Measurements from ENCODE around the gene PLA2G4D. TPM values are rescaled to one million over a fixed set of nuclear protein-coding genes. Genes with fewer than 3 reads are reported as not detected.

Gene PLA2G4D
- total and polyA plus RNA-seq, 2 donors (not counting 1 experiment from before 2014, with no cell fraction given): not detected

- no peaks in the 10 kb centered on the region for H3K9me3 ChIP-seq (ENCODE audit: control insufficient read depth, insufficient read depth, low read depth, low read length)
- peaks cover 15% of the 10 kb centered on the region for H3K27me3 ChIP-seq (ENCODE audit: control insufficient read depth, insufficient read depth, low read length)
- no peaks in the 10 kb centered on the region for H3K79me2 ChIP-seq (ENCODE audit: control insufficient read depth, insufficient read depth, low read length)
- no peaks in the 10 kb centered on the region for H4K20me1 ChIP-seq (ENCODE audit: control insufficient read depth, extremely low read depth, insufficient read depth, low read length)
- no peak for TF ChIP-seq EZH2 (IDR thresholded peaks at IDR 0.05; ENCODE audit: low read length, missing control alignments)
- no peak for TF ChIP-seq CTCF (conservative IDR thresholded peaks at IDR 0.05 in 1 of 2, IDR thresholded peaks at IDR 0.05 in 1 of 2; ENCODE audit: low read depth in 1 of 2, low read length in 2 of 2)
- no peak overlapping the region for H3K4me2 ChIP-seq (ENCODE audit: extremely low read depth, insufficient read depth, low read length)
- H3K27ac ChIP-seq (ENCODE audit: insufficient read depth, low read length): no peak overlapping the region
- no peak overlapping the region for H2AFZ ChIP-seq (ENCODE audit: low read length)
- H3K4me1 ChIP-seq (ENCODE audit: control insufficient read depth, extremely low read depth, insufficient read depth, low read length): no peaks in the 10 kb centered on the region
- no peak overlapping the region for H3K4me3 ChIP-seq (replicated peaks in 1 of 4; ENCODE audit: control extremely low read depth in 1 of 4, insufficient read depth in 1 of 4, low read depth in 3 of 4, low read length in 4 of 4)
- H3K36me3 ChIP-seq (ENCODE audit: control insufficient read depth, insufficient read depth, low read length): no peaks in the 10 kb centered on the region
- no peak overlapping the region for H3K9ac ChIP-seq (ENCODE audit: insufficient read depth, low read length)
- DNase-seq (ENCODE audit: low read depth in 2 of 2): no peak
Measured at GRCh38 chr15:42018306-42019224, 75.8 kb downstream of the PLA2G4D start.

Other genes with a start within 250 kb of the PLA2G4D start
- gene SPTBN5, start 200.5 kb downstream of the PLA2G4D start, total RNA-seq: 0.26 and 0.66 TPM in 2 replicates
- 0.21 and 0.43 TPM in 2 replicates for gene SPTBN5, start 200.5 kb downstream of the PLA2G4D start, polyA plus RNA-seq
- gene EHD4, start 122.0 kb downstream of the PLA2G4D start, total RNA-seq: 9.5 and 22.0 TPM in 2 replicates
- 19.3 and 37.0 TPM in 2 replicates for gene EHD4, start 122.0 kb downstream of the PLA2G4D start, polyA plus RNA-seq
- not detected in 2 replicates for gene PLA2G4E, start 73.5 kb downstream of the PLA2G4D start, total RNA-seq
- not detected in 2 replicates for gene PLA2G4E, start 73.5 kb downstream of the PLA2G4D start, polyA plus RNA-seq
- not detected in 2 replicates for gene PLA2G4F, start 62.1 kb upstream of the PLA2G4D start, total RNA-seq
- not detected in 2 replicates for gene PLA2G4F, start 62.1 kb upstream of the PLA2G4D start, polyA plus RNA-seq
- 45.5 and 55.5 TPM in 2 replicates for gene VPS39, start 113.7 kb upstream of the PLA2G4D start, total RNA-seq
- gene VPS39, start 113.7 kb upstream of the PLA2G4D start, polyA plus RNA-seq: 49.0 and 53.7 TPM in 2 replicates
- 15.4 and 24.6 TPM in 2 replicates for gene GANC, start 178.6 kb upstream of the PLA2G4D start, total RNA-seq
- 14.2 and 15.1 TPM in 2 replicates for gene GANC, start 178.6 kb upstream of the PLA2G4D start, polyA plus RNA-seq
- gene TMEM87A, start 178.9 kb upstream of the PLA2G4D start, total RNA-seq: 54.2 and 61.8 TPM in 2 replicates
- 36.1 and 44.8 TPM in 2 replicates for gene TMEM87A, start 178.9 kb upstream of the PLA2G4D start, polyA plus RNA-seq